ENCODE results near the gene AUTS2. TPM values are rescaled to one million over a fixed set of nuclear protein-coding genes. Genes with fewer than 3 reads are reported as not detected.

Gene AUTS2
- total RNA-seq, 1 donor from 2014 or later: 95.3 TPM

GRCh38 chr7:69656890-69657289 is 58.6 kb downstream of the AUTS2 start:
- DNase-seq: no peak

GRCh38 chr7:69657331-69657730 is 59.1 kb downstream of the AUTS2 start:
- DNase-seq: no peak

- DNase-seq: no peak
These were observed 59.7 kb downstream of the AUTS2 start for GRCh38 chr7:69657985-69658384.

GRCh38 chr7:69659983-69660382 is 61.7 kb downstream of the AUTS2 start:
- DNase-seq: no peak

GRCh38 chr7:69661342-69661741 is 63.1 kb downstream of the AUTS2 start:
- DNase-seq: no peak

- DNase-seq: no peak
These were observed 65.9 kb downstream of the AUTS2 start for GRCh38 chr7:69663911-69664832.

- DNase-seq: no peak
These were observed 67.1 kb downstream of the AUTS2 start for GRCh38 chr7:69665369-69665768.

- DNase-seq: no peak
These were observed 70.1 kb downstream of the AUTS2 start for GRCh38 chr7:69668339-69668870.

- no peak for DNase-seq
These were observed 72.4 kb downstream of the AUTS2 start for GRCh38 chr7:69670701-69671100.

GRCh38 chr7:69673074-69673473 is 74.8 kb downstream of the AUTS2 start:
- DNase-seq: no peak

- DNase-seq: no peak
These were observed 76.5 kb downstream of the AUTS2 start for GRCh38 chr7:69674701-69675182.

- no peak for DNase-seq
These were observed 78.0 kb downstream of the AUTS2 start for GRCh38 chr7:69676247-69676646.

GRCh38 chr7:69677054-69677852 is 79.0 kb downstream of the AUTS2 start:
- no peak for DNase-seq

GRCh38 chr7:69677881-69678493 is 79.7 kb downstream of the AUTS2 start:
- DNase-seq: no peak

- DNase-seq: no peak
These were observed 80.4 kb downstream of the AUTS2 start for GRCh38 chr7:69678494-69679187.

- no peak for DNase-seq
These were observed 82.9 kb downstream of the AUTS2 start for GRCh38 chr7:69681181-69681580.

- DNase-seq: no peak
These were observed 84.2 kb downstream of the AUTS2 start for GRCh38 chr7:69682518-69682917.

GRCh38 chr7:69683002-69683401 is 84.7 kb downstream of the AUTS2 start:
- no peak for DNase-seq

- DNase-seq: no peak
These were observed 86.4 kb downstream of the AUTS2 start for GRCh38 chr7:69684369-69685292.

- DNase-seq: no peak
These were observed 87.0 kb downstream of the AUTS2 start for GRCh38 chr7:69685293-69685631.

GRCh38 chr7:69686366-69686765 is 88.1 kb downstream of the AUTS2 start:
- DNase-seq: no peak

Data from occipital lobe (tissue), 2 donors.